ENCODE measurements around the gene GPHB5.
"Not testable (repeated sequence)": the region's sequence is repeated elsewhere in the genome, so short reads cannot be mapped to it uniquely, and the experiment has no call there.

Gene GPHB5

GRCh38 chr14:63318835-63319234, at the start of gene GPHB5:
Gene GPHB5, minus strand, starts transcription at chr14:63318935. Its CDS starts 1,086 bp downstream, at chr14:63317849.
- no peak for DNase-seq

GRCh38 chr14:63367742-63368364, 49.1 kb upstream of the GPHB5 start:
- no peak for DNase-seq

GRCh38 chr14:63362389-63362819, 43.7 kb upstream of the GPHB5 start:
- no peak for DNase-seq

- no peak for DNase-seq
These were observed 43.1 kb upstream of the GPHB5 start for GRCh38 chr14:63361790-63362189.

GRCh38 chr14:63357841-63358240, 39.1 kb upstream of the GPHB5 start:
- no peak for DNase-seq

- no peak for DNase-seq
These were observed 27.1 kb upstream of the GPHB5 start for GRCh38 chr14:63345826-63346225.

- DNase-seq: no peak
These were observed 25.6 kb upstream of the GPHB5 start for GRCh38 chr14:63344336-63344735.

GRCh38 chr14:63343878-63344277, 25.1 kb upstream of the GPHB5 start:
- DNase-seq: no peak

GRCh38 chr14:63342371-63342770, 23.6 kb upstream of the GPHB5 start:
- no peak for DNase-seq

GRCh38 chr14:63328787-63329737, 10.3 kb upstream of the GPHB5 start:
- DNase-seq: no peak

- DNase-seq: no peak
These were observed 8.1 kb upstream of the GPHB5 start for GRCh38 chr14:63326840-63327239.

- no peak for DNase-seq
These were observed 4.3 kb upstream of the GPHB5 start for GRCh38 chr14:63322897-63323573.

- DNase-seq: no peak
These were observed 3.7 kb upstream of the GPHB5 start for GRCh38 chr14:63322472-63322871.

GRCh38 chr14:63308723-63309317, 9.9 kb downstream of the GPHB5 start:
- DNase-seq: no peak

- not testable (repeated sequence) for DNase-seq
These were observed 14.3 kb downstream of the GPHB5 start for GRCh38 chr14:63304429-63304828.

- DNase-seq: no peak
These were observed 16.7 kb downstream of the GPHB5 start for GRCh38 chr14:63301891-63302534.

- no peak for DNase-seq
These were observed 17.9 kb downstream of the GPHB5 start for GRCh38 chr14:63300854-63301253.

GRCh38 chr14:63299351-63300110, 19.2 kb downstream of the GPHB5 start:
- peak in 1 of 2 donors; percentile 6 for DNase-seq

- DNase-seq: no peak
These were observed 21.2 kb downstream of the GPHB5 start for GRCh38 chr14:63297372-63298063.

- no peak for DNase-seq
These were observed 22.6 kb downstream of the GPHB5 start for GRCh38 chr14:63296060-63296563.

- no peak for DNase-seq
These were observed 23.5 kb downstream of the GPHB5 start for GRCh38 chr14:63295231-63295685.

All from hippocampal formation (tissue), 2 donors.